COLO668 (cell line): ENCODE measurements around the gene AAR2.

ENCODE experiments used
- DNase-seq: peaks from one replicate; lab custom pipeline; 2025; ENCODE audit not compliant: unreplicated experiment; lab: John Stamatoyannopoulos, UW

AAR2 gene

DNA sequence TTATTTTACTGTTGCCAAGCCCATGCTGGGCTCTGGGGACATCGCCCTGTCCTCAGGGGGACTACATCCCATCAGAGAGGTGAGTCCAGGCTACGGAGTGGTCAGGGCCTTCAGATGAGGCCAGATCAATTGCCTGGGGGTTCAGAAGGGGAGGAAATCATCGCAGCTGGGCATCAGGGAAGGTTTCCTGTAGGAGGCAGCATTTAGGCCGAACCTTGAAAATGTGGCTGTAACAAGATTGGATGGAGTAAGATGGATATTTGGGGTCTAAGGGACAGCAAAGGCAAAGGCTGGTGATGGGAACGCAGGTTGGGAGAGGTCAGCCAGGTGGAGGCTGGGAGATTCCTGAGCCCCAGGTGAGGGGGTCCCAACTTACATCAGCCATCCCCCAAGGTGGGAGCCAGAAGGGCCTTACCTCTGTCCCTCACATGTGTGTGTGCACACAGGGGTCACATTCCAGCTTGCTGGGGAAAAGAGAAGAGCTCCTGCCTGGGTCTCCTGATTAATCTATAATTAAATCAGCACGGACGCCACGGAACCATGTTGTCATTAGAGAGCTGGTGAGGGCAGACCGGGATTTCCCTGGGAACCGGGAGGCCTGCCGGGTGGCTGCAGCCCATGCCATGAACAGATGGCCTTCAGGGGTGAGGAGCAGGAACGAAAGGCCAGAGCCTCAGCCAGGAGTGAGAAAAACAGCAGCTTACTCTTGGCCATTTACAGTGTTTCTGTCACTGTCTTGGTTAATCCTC lies 39.3 kb downstream of the AAR2 start:
- no peak for DNase-seq

DNA sequence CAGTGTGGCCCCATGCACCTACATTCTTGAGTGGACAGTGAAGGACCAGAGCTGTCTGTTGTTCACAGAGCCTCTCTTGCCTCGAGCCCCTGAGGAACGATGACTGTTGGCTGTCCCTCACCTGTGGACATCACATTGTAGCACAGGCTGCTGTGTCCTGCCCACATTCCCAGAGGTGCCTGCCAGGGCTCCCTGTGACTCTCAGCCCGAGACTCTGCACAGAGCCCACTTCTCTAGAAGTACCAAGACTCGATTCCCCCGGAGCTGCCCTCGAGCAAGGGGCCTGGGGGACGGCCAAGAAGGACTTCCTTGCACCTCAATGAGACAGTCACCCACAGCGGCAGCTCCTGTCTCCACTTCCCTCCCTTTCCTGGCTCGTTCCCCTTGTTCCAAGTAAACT lies 41.3 kb downstream of the AAR2 start:
- no peak for DNase-seq

DNA sequence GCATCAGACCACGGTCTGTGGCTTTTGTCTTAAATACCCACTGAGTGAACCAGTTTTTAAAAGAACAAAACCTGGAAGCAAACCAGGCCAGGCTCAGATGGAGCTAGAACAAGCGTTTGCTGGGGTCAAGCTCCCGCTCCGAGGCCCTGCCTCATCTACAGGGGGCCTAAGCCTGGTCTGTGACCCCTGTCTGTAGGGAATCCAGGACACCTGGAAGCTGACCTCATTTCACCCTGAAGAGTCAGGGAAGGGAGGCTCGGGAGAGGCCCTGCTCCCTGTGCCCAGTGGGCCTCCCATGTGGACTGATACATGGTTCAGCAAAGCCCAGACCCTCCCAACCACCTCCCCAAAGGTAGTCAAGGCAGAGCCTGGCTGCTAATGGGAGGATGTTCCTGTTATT lies 43.1 kb downstream of the AAR2 start:
- no peak for DNase-seq

DNA sequence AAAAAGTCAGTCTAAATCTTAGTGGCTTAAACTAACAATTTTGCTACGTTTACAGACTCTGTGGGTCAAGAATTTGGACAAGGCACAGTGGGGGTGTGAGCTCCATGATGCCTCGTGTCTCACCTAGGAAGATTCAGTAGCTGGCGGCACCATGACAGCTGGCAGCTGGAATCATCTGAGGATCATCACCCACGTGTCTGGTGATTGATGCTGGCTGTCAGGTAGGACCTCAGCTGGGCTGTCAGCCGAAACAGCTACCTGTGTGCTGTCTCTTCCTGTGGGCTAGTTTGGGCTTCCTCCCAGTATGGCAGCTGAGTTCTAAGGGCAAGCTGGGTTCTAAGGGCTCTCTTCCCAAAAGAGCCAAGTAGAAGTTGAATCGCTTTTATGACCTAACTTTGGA lies 43.5 kb downstream of the AAR2 start:
- DNase-seq, result no peak

DNA sequence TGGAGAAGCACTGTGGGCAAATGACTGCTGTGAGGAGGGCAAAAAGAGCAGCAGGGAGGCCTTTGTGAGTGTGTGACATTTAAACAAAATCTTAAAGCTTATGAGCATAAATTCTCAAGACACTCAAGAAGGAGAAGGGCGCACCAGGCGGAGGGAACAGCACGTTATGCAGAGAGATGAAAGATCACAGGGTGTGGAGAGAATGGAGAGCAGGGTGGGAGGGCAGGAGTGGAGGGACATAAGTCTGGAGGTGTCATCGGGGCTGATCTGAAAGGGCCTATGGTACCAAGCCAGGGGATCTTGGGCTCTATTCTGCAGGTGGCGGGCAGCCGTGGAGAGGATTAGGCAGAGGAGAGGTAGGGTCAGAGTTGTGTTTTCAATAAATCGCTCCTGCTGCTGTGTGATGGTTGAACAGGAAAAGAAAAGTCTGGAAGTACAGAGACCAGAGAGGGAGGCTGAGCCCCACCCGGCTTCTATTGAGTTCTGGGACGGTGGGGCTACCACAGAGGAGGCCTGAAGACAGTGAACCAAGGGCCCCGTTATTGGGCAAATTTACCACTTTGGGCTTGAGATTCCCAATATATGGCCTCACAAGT lies 45.6 kb downstream of the AAR2 start:
- no peak for DNase-seq

DNA sequence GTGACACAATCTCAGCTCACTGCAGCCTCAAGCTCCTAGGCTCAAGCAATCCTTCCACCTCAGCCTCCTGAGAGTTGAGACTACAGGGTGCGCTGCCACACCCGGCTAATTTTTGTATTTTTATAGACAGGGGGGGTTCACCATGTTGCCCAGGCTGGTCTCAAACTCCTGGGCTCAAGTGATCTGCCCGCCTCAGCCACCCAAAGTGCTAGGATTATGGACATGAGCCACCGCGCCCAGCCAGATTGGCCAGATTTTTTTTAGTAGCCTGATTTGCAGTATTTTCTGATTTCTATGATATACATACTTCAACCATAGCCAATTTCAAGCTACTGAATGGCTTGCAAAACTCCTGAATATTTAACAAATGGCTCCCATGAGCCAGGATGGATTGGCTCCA lies 48.5 kb downstream of the AAR2 start:
- DNase-seq, result no peak

DNA sequence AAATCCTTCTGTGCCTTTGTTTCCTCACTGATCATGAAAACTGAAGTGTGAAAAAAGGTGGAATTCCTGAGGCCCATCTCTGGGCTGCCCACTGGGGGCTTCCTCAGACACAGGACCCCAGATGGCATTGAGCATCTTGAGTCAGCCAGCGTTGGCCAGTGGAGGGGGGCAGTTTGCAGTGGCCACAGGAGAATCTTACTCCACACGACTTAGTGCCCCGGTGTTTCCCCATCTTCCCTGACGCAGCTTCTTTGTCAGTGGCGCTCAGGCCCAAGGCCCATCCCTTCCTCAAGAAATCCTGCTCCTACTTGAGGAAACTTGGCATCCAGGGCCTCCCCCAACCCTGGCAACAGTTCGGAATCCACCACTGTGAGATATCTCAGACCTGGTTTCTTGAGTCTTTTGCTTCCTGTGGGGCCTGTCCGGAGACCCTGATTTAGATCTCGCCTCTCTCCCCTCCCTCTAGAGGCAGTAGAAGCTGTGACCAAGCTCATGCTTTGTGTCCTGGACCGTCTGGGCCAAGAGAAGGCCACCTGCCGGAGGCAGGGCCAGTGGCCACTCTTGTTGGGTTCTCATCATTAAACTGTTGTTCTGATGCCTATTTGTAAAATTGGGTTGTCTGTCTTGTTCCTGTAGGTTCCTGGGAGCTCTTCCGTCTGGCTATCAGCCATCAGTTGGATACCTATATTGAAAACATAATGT lies 49.6 kb downstream of the AAR2 start:
- DNase-seq, result no peak

DNA sequence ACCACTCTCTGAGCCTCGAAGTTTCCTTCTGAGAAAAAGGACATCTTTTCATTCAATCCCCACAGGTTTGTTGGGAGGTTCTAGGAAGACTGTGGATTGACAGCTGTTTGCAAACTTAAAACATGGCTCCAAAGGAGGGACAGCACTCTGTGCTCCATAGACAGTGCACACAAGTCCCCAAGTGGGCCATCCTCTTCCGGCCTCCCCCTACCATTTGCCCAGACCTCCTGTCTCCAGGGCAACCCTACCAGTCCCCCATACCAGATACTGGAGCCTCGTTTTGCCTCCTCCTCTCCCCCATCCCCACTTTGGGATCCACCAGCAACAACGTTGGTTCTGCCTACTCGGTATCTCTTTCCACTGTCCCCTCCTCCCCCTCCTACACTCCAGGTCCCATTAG lies 61.4 kb downstream of the AAR2 start:
- no peak for DNase-seq

DNA sequence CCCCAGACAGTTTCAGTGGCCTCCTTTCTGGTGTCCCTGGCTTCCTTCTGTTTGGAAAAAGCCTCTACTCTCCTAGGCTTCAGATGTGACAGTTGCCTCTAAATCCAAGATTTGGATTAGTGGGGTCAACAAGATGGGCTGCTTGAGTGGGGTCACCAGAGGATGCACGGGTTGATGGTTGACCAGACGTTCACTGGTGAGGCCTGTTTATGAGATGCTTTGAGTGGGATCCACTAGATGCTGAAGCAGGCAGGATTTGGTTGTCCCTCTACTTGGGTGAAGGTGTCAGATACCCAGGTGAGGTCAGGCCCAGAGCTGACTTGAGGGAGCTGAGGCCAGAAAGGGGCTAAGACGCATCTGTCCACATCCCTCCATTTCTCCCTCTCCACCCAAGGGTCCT lies 61.8 kb downstream of the AAR2 start:
- DNase-seq, result no peak

DNA sequence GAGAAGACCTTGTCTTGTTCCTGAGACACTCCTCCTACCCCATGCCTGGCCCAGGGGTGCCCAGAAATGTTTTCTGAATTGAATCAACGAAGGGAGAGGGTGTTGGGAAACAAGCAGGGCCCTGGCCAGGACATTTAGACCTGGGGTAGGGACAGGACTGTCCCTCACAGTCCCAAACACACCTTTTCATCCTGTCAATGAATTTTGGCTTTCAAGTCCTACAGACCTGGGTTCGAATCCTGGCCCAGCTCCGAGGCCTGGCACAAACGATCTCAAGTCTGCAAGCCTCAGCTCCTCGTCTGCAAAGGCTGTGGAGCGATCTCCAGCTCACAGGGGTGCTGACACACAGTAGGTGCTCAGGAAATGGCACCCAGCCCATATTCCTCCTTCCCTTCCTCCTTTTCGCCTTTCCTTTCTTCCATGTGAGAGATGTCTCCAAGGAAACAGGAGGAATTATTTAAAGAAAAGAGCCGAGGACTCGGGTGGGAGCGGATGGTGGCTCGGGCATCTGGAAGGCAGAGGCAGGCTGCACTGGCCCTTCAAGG lies 62.6 kb downstream of the AAR2 start:
- no peak for DNase-seq

DNA sequence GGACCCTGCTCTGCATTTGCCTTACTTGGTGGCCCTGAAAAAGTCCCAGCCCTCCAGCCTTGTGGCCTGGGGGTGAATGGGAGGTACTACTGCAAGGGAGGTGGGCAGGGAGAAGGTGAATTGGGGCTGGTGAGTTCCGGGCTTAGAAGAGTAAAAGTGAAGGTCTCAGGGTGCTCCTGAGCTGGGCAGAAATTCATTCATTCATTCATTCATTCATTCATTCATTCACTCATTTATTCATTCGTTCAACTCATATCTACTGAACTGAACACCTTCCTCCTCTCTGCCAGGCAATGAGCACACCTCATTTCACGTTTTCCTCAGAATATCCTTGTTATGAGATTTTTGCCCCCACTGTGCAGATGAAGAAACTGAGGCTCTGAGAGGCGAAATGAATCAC lies 63.2 kb downstream of the AAR2 start:
- DNase-seq, result no peak

DNA sequence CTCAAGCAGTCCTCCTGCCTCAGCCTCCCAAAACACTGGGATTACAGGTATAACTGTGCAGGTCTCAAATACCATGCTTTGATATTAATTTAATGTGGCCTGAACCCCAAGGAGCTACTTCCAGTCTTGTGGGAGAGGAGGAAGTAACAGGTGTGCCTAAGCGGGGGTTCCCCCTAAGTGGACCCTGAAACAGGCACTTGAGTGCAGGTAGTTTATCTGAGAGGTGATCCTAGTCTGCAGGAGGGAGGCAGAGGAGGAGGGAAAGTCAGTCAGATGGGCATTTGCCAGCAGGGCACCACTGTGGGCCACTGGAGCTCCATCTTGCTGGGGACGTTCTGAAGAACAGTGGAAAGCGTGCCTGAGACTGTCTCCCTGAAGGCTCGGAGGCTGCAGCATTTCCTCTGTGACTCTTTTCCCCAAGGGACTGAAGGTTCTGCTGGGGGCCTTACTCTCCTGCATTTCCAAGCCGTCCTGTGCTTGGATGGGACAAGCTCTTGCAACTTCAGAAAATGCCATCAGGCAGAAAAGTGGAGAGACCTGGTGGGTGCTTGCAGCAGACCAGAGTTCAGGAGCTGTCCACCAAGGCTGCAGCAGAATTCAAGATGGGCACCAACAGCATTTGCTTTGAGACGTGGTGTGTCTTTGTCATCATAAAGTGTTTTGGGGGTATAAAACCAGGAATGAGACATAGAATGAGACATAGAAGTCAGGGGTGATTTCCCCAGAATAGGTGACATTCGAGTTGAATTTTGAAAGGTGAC lies 65.3 kb downstream of the AAR2 start:
- no peak for DNase-seq

DNA sequence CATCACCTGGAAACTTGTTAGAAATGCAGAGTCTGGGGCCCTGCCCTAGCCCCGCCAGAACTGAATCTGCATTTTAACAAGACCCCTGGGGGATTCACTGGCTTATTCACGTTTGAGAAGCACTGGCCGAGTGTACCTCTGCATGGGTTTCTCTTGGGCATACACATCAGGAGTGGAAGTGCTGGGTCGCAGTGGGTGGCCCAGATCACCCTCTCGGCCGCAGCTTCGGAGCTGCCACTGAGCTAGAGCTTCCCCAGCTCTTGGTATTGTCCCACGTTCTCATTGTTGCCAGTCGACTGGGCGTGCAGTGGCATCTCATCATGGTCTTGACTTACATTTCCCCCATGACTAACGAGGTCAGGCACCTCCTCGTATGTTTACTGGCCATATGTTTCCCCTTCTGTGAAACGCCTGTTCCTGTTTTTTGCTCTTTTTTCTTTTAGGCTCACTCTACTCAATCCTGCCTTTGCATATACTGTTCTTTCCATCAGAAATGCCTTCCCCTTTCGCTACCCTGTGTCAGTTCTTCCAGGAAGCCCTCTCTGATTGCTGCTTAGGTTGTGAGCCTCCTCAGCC lies 66.8 kb downstream of the AAR2 start:
- no peak for DNase-seq

DNA sequence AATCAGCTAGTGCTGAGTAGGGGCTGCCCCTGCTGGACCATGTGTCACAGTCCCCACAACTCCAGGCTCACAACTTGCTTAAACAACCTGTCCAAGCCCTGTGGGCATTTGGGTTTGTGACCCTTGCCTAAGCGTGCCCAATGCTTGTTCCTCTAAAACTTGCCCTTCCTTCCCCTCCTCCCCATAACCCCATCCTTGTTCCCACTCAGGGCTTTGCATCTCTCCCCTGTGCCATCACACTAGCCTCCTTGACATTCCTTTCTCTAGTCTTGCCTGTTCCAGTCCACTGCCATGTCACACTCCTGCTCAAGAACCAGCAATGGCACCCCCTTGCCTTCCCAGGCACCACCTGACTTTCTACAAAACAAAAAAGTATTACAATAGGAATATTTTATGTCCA lies 67.6 kb downstream of the AAR2 start:
- no peak for DNase-seq

DNA sequence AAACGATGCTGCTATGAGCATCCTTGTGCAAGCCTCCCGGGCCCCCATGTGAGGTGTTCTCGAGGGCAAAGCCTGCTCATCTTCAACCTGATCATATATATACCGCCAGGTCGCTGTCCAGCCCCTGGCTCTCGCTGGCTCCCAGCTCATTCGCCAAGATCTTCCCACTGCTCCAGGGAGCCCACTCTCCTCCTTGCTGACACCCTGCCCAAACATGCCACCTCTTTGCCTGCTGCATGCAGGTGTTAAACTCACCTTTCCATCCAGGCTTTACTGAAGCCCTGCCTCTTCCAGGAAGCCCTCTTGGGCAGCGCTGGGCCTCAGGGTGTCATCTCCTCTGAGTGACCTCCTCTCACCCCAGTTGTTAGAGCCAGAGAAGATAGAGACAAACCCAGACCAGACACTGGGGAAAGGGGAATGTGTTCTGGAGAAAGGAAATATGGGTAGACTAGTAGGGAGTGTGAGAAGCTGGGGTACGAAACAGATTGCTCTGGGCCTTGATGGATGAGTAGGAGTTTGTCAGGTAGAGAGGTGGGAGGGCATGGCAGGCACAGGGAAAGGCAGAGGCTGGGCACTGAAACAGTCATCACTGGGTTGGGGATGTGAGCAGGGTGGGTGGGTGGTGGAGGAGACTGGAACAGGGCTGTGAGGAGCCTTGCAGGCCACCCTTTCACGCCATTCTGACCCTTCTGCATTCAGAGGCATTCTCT lies 68.7 kb downstream of the AAR2 start:
- no peak for DNase-seq

DNA sequence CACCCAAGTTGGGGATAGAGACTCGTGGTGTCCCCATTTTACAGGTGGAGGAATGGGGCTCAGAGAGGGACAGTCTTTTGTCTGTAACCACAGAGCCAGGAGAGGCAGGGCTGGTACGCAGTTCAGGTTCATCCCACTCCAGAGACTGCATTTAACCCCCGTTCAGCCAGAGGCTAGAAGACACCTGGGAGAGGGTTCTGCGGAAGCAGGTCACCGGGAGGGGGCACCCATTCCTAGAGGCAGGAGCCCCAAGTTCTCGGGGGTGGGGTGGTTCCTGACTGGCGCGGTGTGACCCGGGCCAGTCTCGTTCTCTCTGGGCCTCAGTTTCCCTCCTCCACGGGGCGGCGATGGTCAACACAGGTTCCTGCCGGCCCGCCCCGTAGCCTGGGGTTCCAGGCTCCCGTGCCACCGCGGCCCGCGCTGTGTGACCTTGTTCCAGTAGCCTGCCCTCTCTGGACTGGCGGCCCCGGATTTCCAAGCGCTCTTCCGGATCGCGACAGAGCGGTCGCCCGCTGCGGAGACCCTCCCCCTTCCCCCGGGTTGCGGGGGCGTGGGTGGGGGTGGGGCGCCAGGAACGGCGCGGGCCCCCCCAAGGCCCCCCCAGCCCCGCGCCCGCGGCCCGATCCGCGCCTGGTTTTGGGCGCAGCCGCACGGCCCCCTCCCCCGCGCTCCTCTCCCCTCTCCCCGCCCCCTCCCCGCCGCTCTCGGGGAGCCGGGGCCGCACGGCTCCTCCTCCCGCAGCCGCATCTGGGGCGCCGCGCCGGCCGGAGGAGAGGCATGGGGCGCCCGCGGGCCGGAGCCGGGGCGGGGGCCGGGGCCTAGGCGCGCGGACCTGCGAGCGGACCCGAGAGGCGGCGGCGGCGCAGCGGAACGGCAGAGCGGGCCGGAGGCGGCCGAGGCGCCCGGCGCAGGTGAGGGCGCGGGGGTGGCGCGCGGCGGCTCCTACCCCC lies 69.6 kb downstream of the AAR2 start, which contains the start of gene DLGAP4:
Gene DLGAP4, plus strand, starts transcription at position 738 of the 950 bp plus-strand sequence. CDS start 125,379 bp downstream, outside the sequence.
- DNase-seq, result peak; percentile 23
